T-cell (primary cell): ENCODE results near the gene ZNF341. TPM values are rescaled to one million over a fixed set of nuclear protein-coding genes. Genes with fewer than 3 reads are reported as not detected.

ENCODE experiments used
- ATAC-seq, 4 experiments: fragments of 200-7000 bp in 3 of 4; fragments of 150-1000 bp in 1 of 4; cut with Tn5 transposase; replicated peaks in 1 of 4; 1 replicate in 3 of 4; 2 replicates in 1 of 4; pipeline ENCODE4 v1.10.0; 2021; ENCODE audit warnings: moderate library complexity in 3 of 4, mild to moderate bottlenecking in 2 of 4, moderate number of reproducible peaks in 1 of 4
- CTCF ChIA-PET, 2 donors: fragments of 300-600 bp; sonication (Branson Sonifier 250); formaldehyde crosslinking; loops; one replicate each; lab custom pipeline; 2022; ENCODE audit warnings: antibody characterized with exemption in 2 of 2; lab: Charles Lee
- POLR2A ChIA-PET, 2 donors: fragments of 300-600 bp; sonication (Branson Sonifier 250); formaldehyde crosslinking; loops; one replicate each; lab custom pipeline; 2022; ENCODE audit warnings: antibody characterized with exemption in 2 of 2; lab: Charles Lee
- DNase-seq, 35 experiments: peaks; one replicate each; pipeline versions ENCODE4 v3.0.0 to v3.0.0-alpha.2; 2013 to 2023
- H3K27ac ChIP-seq: one replicate; pipeline ENCODE4 v1.5.1; 2013; ENCODE audit warnings: low read length
- H3K27me3 ChIP-seq, 2 experiments: replicated peaks in 1 of 2; 1 replicate in 1 of 2; 2 replicates in 1 of 2; pipeline versions ENCODE4 v1.6.1 to v1.7.0; 2013; ENCODE audit warnings: low read length in 1 of 2, mixed read lengths in 1 of 2; ENCODE audit not compliant: control insufficient read depth in 2 of 2, insufficient read depth in 2 of 2; ENCODE audit errors: extremely low read depth in 1 of 2
- H3K36me3 ChIP-seq, 2 donors: 1 replicate in 1 of 2; 2 replicates in 1 of 2; pipeline versions ENCODE4 v1.6.1 to v1.7.0; 2013; ENCODE audit warnings: low read length in 1 of 2; ENCODE audit not compliant: control insufficient read depth in 2 of 2, insufficient read depth in 1 of 2; ENCODE audit errors: extremely low read depth in 1 of 2
- H3K4me1 ChIP-seq, 2 experiments: 1 replicate in 1 of 2; 2 replicates in 1 of 2; pipeline versions ENCODE4 v1.6.1 to v1.7.0; 2013; ENCODE audit warnings: low read length in 2 of 2, mixed read lengths in 1 of 2; ENCODE audit not compliant: insufficient read depth in 2 of 2, control insufficient read depth in 1 of 2; ENCODE audit errors: extremely low read depth in 1 of 2
- H3K4me3 ChIP-seq, 2 donors: 1 replicate in 1 of 2; 2 replicates in 1 of 2; pipeline versions ENCODE4 v1.5.1 to v1.7.0; 2013; ENCODE audit warnings: mild to moderate bottlenecking in 2 of 2, low read length in 1 of 2, moderate library complexity in 1 of 2; ENCODE audit not compliant: control insufficient read depth in 1 of 2; ENCODE audit errors: extremely low read depth in 1 of 2
- H3K9me3 ChIP-seq: 2 replicates; pipeline ENCODE4 v1.7.0; 2013
- H3K27ac Mint-ChIP-seq, 2 donors: one replicate each; pipeline ENCODE4 v1.8.0; 2020 to 2021; ENCODE audit warnings: mild to moderate bottlenecking in 2 of 2, mixed read lengths in 2 of 2
- H3K27me3 Mint-ChIP-seq, 2 donors: one replicate each; pipeline ENCODE4 v1.8.0; 2021 to 2022; ENCODE audit warnings: mixed read lengths in 2 of 2
- H3K36me3 Mint-ChIP-seq: one replicate; pipeline ENCODE4 v1.8.0; 2021; ENCODE audit warnings: mixed read lengths
- H3K4me1 Mint-ChIP-seq, 3 donors: one replicate each; pipeline ENCODE4 v1.8.0; 2020 to 2022; ENCODE audit warnings: mixed read lengths in 3 of 3, mild to moderate bottlenecking in 1 of 3
- H3K4me3 Mint-ChIP-seq, 3 donors: one replicate each; pipeline ENCODE4 v1.8.0; 2020 to 2022; ENCODE audit warnings: mild to moderate bottlenecking in 3 of 3, mixed read lengths in 3 of 3, moderate library complexity in 3 of 3
- H3K9me3 Mint-ChIP-seq, 3 donors: one replicate each; pipeline ENCODE4 v1.8.0; 2020 to 2022; ENCODE audit warnings: mixed read lengths in 3 of 3
- WGBS: methylation state at CpG from one replicate; pipeline ENCODE4 v1.1.5; 2013; ENCODE audit warnings: missing lambda C conversion rate; ENCODE audit not compliant: insufficient coverage; 5-methylcytosine and 5-hydroxymethylcytosine counted together
- total RNA-seq, 35 experiments: library from RNA in 6 of 35; stranded (reverse) in 6 of 35; fragments of 120-200 nt in 1 of 35; gene quantifications; one replicate each; pipeline versions ENCODE4 v1.2.1 to v1.2.4 and lab custom pipeline; 2013 to 2026

The ZNF341 gene
- total RNA-seq, 5 donors from 2014 or later (not counting 1 experiment from before 2014, with no cell fraction given) = 4.0 to 6.1 (median 5.6) TPM

- H3K9me3 ChIP-seq = no peaks in the 10 kb centered on the region
- Mint-ChIP-seq H3K9me3 (no peaks in the 10 kb centered on the region), H3K4me1 (peaks cover 28 to 37% (median 30%) of the 10 kb centered on the region in 3 donors), H3K4me3 (peak within 1 kb of the TSS; percentile 67 to 94 (median 85)), H3K27me3 (no peaks in the 10 kb centered on the region), H3K27ac (peak within 1 kb of the TSS; percentile 88 to 89), H3K36me3 (peaks cover 7% of the 10 kb centered on the region)
- no peaks in the 10 kb centered on the region for H3K36me3 ChIP-seq
- WGBS = 2% methylated on average over 45 of the region's 46 CpGs
- peaks cover 2 to 22% of the 10 kb centered on the region in 2 experiments for H3K4me1 ChIP-seq
- POLR2A ChIA-PET = interaction anchor here in 1 of 2 donors (0.8 to 1.0 kb wide), 3 partner anchors 12 to 165 kb away, joined by 3 to 4 read pairs (median 3); partner anchors contain the start of gene ZNF341
- ATAC-seq = peak; percentile 96 to 98 (median 97)
- CTCF ChIA-PET = interaction anchor here in 1 of 2 donors (1.0 to 1.9 kb wide), 3 partner anchors 12 to 1183 kb away, joined by 3 to 12 read pairs (median 5); no protein-coding TSS in a partner anchor
- H3K27me3 ChIP-seq = no peaks in the 10 kb centered on the region
- peak; percentile 68 to 96 (median 87) for DNase-seq
- peak within 1 kb of the TSS; percentile 61 for H3K27ac ChIP-seq
- H3K4me3 ChIP-seq = peak within 1 kb of the TSS; percentile 64 to 84
Observed at GRCh38 chr20:33719989-33720709, 11.6 kb upstream of the ZNF341 start, which contains the start of gene PXMP4. TSS of gene PXMP4 (minus strand) at chr20:33720310. CDS start at chr20:33720207, 103 bp downstream.

DNA sequence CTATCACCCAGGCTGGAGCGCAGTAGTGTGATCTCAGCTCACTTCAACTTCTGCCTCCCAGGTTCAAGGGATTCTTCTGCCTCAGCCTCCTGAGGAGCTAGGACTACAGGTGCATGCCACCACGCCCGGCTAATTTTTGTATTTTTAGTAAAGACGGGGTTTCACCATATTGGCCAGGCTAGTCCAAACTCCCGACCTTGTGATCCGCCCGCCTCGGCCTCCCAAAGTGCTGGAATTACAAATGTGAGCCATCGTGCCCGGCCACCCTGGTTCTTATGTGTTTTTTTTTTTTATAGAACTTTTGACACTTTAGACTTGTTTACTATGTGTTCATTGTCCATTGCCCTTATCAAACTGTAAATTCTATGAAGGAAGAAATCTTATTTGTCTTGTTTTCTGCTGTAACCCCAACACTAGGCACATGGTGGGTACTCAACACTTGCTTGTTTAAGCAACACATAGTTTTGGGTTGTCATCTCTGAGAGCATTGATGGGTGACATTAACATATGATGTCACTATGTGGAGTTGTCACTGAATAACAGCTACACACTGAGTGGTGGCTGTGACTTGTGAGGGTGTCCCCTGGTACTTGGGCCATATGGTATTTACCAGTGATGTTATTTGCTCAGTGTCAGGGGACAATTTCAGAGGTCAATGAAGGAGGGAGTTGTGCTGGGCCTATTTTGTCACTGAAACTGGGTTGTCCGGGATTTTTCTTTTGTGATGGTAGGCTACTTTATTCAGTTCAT lies 10.2 kb upstream of the ZNF341 start:
- Histone ChIP-seq H3K36me3 (no peaks in the 10 kb centered on the region), H3K27me3 (no peaks in the 10 kb centered on the region), H3K4me1 (peaks cover 2 to 22% of the 10 kb centered on the region in 2 experiments), H3K9me3 (no peaks in the 10 kb centered on the region), H3K4me3 (no peak overlapping the region), H3K27ac (no peak overlapping the region)
- ChIA-PET CTCF (interaction anchor here in 1 of 2 donors (0.9 to 1.1 kb wide), 2 partner anchors 103 to 1305 kb away, joined by 3 read pairs; no protein-coding TSS in a partner anchor), POLR2A (interaction anchor here in 1 of 2 donors (0.6 kb wide), 1 partner anchor 170 kb away, joined by 4 read pairs; no protein-coding TSS in a partner anchor)
- DNase-seq (no peak), ATAC-seq (no peak)
- no peaks in the 10 kb centered on the region for H3K9me3 Mint-ChIP-seq
- peaks cover 25 to 30% (median 30%) of the 10 kb centered on the region in 3 donors for H3K4me1 Mint-ChIP-seq
- peak overlapping the region; percentile 17 to 94 (median 67) for H3K4me3 Mint-ChIP-seq
- H3K27me3 Mint-ChIP-seq = no peaks in the 10 kb centered on the region
- H3K27ac Mint-ChIP-seq = peak overlapping the region in 1 of 2 donors; percentile 55
- 100% methylated on average over 3 of the region's 11 CpGs for WGBS
- H3K36me3 Mint-ChIP-seq = peaks cover 4% of the 10 kb centered on the region

- no peaks in the 10 kb centered on the region for H3K36me3 Mint-ChIP-seq
- Histone ChIP-seq H3K27me3 (no peaks in the 10 kb centered on the region), H3K36me3 (no peaks in the 10 kb centered on the region), H3K27ac (no peak overlapping the region), H3K4me1 (peaks cover 0 to 11% of the 10 kb centered on the region in 2 experiments), H3K9me3 (no peaks in the 10 kb centered on the region), H3K4me3 (no peak overlapping the region)
- peaks cover 8 to 13% (median 12%) of the 10 kb centered on the region in 3 donors for H3K4me1 Mint-ChIP-seq
- no peak overlapping the region for H3K4me3 Mint-ChIP-seq
- CTCF ChIA-PET = interaction anchor here in 1 of 2 donors (0.7 kb wide), 1 partner anchor 202 kb away, joined by 4 read pairs; no protein-coding TSS in a partner anchor
- POLR2A ChIA-PET = no interaction called here
- no peaks in the 10 kb centered on the region for H3K27me3 Mint-ChIP-seq
- H3K9me3 Mint-ChIP-seq = no peaks in the 10 kb centered on the region
- WGBS = 96% methylated on average over 9 of the region's 14 CpGs
- no peak overlapping the region for H3K27ac Mint-ChIP-seq
- ATAC-seq (no peak), DNase-seq (no peak)
Observed at GRCh38 chr20:33724439-33725094, 7.2 kb upstream of the ZNF341 start.

DNA sequence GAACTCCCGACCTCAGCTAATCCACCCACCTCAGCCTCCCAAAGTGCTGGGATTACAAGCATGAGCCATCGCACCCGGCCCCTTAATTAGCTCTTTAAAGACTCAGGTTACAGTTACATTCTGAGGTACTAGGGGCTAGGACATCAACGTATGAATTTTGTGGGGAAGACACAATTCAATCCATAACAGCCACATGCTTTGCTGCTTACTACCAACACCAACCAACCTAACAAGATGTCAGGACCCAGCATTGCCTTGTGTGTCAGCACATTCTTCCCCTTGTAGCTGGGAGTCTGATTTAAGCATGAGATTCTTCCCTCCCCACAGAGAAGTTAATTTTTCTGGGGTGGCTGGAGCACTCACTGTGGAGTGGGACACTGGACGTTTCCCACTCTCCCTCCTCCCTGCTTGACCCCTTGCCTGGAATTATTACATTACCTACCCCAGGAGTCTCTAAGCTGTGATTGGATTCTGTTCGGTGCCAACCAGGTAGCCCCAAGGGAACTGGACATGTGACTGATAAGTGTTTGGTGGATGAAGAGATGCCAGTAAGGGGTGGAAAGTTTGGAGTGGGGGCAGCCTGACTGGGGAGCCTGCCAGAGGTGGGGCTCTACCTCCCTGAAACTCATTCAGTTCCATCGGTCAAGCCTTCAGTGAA lies 6.1 kb upstream of the ZNF341 start:
- 92% methylated on average over 2 of the region's 7 CpGs for WGBS
- Mint-ChIP-seq H3K27ac (no peak overlapping the region), H3K4me1 (peaks cover 3 to 6% (median 4%) of the 10 kb centered on the region in 3 donors), H3K9me3 (no peaks in the 10 kb centered on the region), H3K36me3 (no peaks in the 10 kb centered on the region), H3K4me3 (no peak overlapping the region), H3K27me3 (no peaks in the 10 kb centered on the region)
- ChIA-PET CTCF (no interaction called here), POLR2A (interaction anchor here in 1 of 2 donors (0.6 kb wide), 1 partner anchor 58 kb away, joined by 3 read pairs; no protein-coding TSS in a partner anchor)
- ATAC-seq = no peak
- no peak for DNase-seq
- Histone ChIP-seq H3K27ac (no peak overlapping the region), H3K4me1 (peaks cover 0 to 4% of the 10 kb centered on the region in 2 experiments), H3K27me3 (no peaks in the 10 kb centered on the region), H3K9me3 (no peaks in the 10 kb centered on the region), H3K36me3 (no peaks in the 10 kb centered on the region), H3K4me3 (no peak overlapping the region)

GRCh38 chr20:33727115-33727479 lies 4.7 kb upstream of the ZNF341 start:
- Histone ChIP-seq H3K9me3 (no peaks in the 10 kb centered on the region), H3K4me3 (no peak overlapping the region), H3K4me1 (peaks cover 0 to 8% of the 10 kb centered on the region in 2 experiments), H3K27ac (no peak overlapping the region), H3K27me3 (no peaks in the 10 kb centered on the region), H3K36me3 (no peaks in the 10 kb centered on the region)
- ChIA-PET POLR2A (no interaction called here), CTCF (no interaction called here)
- ATAC-seq = no peak
- Mint-ChIP-seq H3K27ac (no peak overlapping the region), H3K4me3 (no peak overlapping the region), H3K4me1 (peaks cover 3 to 6% (median 5%) of the 10 kb centered on the region in 3 donors), H3K27me3 (no peaks in the 10 kb centered on the region), H3K9me3 (no peaks in the 10 kb centered on the region), H3K36me3 (no peaks in the 10 kb centered on the region)
- DNase-seq = no peak
- WGBS = no CpG with 5 or more reads among the region's 5 CpGs
